Kasumi-1 (cell line): Measurements from ENCODE around the gene GPR146.

ENCODE experiments used
- DNase-seq, 2 experiments: peaks; one replicate each; lab custom pipeline; 2025; lab: John Stamatoyannopoulos, UW

GPR146 gene

DNA sequence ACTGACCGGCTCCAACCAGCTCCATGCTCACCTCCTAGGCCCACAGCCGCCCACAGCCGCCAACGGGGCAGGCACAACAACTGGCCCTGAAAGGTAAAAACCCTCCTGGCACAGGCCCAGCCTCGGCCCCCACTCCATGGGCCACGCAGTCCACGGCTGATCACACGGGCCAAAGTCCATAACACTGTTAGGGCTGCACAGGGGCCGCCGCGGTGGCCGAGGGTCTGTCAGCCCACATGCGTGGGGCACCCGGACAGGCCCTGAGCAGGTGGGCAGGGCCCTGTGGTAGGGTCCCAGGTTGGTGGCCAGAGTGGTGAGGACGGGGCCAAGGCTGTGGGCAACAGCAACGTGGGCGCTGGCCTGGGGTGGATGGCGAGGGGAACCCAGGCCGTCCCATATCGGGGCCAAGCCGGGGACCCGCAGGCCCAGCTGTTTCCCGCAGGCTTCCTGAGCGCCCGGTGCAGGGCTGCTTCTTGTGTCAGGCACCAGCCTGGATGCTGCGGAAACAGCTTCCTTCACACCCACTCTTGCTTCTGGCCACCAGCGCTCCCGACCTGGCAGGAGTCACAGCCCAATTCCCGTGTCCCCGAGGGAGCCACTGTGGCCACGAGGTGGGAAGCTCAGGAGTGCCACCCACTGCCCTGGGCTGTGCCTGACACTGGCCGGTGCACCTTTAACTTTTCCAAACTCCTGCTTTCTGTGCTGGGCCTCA lies 32.2 kb upstream of the GPR146 start:
- DNase-seq, result no peak

DNA sequence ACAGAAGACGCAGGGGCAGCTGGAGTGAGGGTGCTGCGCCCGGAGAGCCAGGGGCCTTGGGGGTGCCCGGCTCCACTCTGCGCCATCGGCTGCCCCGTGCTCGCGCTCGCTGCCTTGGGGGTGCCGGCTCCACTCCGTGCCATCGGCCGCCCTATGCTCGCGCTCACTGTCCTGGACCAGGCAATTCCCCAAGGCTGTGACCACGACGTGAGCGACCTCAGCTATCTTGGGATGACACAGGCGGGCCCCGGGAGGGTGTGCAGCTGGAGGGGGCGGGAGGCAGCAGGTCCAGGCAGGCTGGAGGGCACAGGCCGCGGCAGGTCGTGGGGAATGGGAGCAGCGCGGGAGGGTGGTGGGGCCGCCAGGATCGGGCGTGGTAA lies 31.6 kb upstream of the GPR146 start:
- no peak for DNase-seq

DNA sequence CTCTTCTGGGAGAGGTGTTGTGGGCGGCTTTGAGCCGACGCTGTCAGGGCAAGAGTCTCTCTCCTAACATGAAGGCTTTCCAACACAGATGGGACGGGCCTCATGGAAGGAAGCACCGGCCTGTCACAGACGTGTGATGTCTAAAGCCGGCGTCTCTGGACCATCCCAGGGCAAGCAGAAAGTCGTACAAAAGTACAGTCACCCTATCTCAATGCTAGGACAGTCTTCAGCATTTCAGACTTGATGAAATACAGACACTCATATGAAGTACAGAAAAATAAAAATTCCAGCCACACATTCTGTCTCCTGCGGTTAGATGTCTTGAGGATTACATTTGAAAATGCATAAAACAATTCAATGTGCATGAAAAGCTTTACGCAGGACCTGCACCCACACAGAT lies 30.8 kb upstream of the GPR146 start:
- DNase-seq, result no peak

DNA sequence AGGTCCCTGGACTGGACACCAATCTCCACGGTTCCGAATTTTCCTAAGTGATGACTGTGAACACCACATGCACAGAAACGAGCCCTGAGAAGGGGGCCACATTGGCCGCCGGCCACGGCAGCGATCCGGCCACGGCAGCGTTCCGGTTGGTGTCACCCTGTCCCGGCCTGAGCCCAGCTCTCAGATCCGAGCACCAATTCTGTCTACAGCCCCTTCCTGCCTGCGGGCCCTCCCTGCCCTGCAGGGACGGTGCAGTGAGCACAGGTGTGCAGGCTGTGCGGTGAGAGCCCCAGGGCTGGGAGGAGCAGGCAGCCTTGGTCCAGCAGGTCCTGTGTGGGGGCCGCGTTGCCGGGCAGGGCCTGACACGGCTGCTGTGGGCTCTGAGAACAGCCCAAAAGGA lies 29.7 kb upstream of the GPR146 start:
- no peak for DNase-seq

DNA sequence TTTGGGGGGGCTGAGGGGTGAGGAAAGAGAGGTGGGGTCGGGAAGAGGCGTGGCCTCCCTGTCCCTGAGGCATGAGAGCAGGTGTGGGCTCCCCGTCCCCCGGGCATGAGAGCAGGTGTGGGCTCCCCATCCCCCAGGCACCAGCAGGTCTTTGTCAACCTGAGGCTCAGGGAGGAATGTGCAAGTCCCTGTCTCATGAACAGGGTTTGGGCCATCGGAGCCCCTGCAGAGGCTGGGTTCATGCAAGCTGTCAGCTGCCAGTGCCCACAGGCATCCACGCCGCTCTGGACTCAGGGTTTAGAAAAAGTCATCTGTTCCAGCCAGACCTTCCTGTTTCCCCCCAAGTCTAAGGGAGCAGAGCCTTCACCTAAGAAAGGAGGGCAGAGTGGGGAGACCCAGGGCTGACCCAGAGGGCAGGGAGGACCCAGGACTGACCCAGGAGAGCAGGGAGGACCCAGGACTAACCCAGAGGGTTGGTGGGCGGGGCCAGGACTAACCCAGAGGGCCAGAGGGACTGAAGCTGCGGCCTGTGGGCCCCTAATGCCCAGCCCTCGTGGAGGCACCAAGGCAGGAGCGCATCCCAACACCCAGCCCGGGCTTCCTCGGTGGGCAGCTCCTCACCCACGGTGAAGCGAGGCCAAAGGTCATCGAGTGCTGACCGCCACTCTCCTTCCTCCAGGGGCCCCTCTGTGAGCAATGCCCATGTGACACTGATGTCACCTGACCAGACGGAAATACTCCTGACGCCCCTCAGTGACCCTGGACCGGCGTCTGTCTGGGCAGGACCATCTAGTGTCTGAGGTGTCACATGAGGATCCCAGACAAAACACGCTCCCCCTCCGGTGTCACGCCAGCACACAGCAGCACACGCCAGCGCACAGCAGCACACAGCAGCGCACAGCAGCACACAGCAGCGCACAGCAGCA lies 28.9 kb upstream of the GPR146 start:
- DNase-seq, result no peak

DNA sequence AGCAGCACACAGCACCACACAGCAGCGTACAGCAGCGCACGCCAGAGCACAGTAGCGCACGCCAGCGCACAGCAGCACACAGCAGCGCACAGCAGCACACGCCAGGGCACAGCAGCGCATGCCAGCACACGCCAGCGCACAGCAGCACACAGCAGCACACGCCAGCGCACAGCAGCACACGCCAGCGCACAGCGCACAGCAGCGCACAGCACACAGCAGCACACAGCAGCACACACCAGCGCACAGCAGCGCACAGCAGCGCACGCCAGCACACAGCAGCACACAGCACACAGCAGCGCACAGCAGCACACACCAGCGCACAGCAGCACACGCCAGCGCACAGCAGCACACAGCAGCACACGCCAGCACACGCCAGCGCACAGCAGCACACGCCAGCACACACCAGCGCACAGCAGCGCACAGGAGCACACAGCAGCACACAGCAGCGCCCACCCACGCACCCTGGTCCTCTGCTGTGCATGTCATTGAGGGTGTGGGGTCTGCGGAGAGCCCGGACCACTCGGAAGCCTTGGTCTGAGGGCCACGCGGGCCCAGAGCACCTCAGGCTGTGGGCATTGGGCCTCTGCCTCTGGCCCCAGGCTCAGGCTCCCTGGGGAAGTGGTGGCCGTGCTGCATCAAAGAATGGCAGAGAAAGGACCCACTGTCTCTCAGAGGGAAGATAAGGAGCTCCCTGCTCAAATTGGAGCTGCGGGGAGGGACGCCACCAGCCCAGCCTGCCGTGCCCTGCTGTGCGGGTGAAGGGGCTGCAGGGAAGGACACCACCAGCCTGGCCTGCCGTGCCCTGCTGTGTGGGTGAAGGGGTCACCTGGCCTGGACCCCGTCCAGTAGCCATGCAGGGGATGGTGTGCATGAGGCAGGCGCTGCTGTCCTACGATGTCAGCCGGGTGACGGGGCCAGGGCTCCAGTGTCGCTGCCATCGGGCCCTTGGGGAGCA lies 27.5 kb upstream of the GPR146 start:
- no peak for DNase-seq

DNA sequence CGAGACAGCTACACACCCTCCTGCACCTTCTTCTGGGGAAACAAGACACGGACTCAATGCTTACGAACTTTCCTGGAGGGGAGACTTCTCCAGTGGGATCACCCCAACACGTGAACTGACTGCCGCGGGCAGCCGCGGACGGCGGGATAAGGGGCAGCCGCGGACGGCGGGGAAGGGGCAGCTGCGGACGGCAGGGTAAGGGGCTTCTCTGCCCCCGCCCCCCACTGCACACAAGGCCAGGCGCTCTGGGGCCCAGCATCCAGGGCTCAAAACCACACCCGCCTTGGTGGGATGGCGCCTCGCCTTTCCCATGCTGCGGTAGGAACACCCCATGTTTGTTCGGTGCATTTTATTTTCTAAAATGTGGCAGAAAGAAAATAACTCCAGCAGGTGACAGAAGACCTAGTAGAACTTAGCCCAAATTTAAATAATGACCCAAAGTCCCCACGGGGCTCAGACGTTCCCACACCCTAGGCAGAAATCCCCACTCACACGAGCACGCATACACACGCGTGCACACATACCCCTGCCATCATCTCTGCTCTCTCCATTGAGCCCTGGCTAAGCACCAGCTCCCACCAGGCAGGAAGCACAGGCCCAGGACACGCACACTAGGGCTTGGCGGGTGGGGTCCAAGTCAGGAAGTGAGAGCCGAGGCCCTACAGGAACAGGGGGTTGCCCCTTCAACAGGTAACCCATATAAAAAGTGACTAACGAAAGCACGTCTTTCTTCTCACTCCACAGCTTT lies 26.6 kb upstream of the GPR146 start:
- no peak for DNase-seq

DNA sequence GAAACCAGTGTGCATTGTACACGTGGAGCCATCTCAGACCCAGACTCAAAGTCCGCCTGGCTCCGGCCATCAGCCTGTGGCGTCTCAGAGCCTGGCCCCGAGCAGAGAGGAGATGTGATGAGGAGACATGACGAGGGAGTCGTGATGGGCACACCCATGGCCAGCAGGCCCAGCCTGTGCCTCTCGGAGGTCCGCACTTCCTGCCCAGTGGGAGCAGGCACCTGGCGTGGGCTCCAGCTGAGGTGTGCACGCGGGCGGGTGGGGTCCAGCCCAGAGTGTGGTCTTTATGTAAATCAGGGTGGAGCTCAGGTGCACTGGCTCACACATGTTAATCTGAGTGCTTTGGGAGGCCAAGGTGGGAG lies 26.0 kb upstream of the GPR146 start:
- DNase-seq, result no peak

DNA sequence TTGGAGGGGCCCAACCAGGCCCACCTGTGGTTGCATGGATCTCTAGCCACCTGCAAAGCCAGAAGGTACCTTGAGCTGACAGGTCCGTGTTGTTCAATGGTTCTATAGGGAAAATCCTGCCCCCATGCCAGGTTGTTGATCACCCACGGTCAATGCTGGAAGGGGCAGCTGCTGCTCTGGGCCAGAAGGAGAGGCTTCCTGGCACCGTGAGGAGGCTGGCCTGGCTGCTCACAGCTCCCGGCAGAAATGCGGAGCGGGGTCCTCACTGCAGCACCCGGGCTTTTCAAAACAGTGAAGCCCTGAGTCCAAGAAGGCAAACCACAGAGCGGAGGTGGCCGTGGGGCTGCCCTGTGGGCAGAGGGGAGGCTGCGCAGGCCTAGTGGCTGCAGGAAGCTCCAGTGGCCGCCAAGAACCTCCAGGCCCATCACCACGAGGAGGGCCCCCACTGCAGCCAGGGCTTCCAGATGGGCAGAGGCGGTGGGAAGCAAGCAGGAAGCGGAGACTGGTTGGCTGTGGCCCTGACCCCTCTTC lies 25.0 kb upstream of the GPR146 start:
- DNase-seq, result no peak

DNA sequence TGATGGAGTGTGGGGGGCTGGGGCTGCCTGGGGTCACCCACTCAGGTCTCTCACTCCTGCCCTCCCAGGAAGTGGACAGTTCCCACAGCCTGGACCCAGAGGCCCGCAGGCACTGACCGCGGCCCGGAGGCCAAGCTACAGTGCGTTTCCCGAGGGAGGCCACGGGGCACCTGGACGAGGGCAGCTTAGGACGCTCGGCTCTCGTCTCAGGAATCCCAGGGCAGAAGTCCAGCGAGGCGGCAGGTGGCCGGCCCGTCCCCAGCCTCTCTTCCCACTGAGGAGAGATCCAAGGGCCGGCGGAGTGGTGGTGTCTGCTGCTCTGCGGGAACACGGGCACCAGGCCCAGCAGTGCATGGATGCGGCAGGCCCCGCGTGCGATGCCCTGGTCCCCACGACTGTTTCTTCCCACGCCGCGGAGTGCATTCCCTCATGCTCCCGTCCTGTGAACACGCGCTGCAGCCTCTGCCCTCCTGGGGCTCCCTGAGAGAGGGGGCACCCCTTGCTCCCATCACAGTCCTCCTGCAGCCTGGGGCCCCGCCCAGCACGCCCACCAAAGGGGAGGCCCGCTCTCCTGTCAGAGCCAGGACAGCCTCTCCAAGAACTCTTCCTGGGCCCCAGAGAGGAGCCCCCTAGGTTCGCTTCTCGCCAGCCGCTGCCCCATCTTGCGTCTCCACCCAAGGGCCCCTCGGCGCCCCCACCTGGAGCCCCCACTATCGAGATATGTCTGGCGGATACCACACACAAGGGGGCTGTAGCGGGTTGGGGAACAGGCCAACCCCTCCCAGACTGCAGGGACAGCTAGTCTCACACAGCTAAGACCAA lies 24.3 kb upstream of the GPR146 start:
- DNase-seq, result no peak

DNA sequence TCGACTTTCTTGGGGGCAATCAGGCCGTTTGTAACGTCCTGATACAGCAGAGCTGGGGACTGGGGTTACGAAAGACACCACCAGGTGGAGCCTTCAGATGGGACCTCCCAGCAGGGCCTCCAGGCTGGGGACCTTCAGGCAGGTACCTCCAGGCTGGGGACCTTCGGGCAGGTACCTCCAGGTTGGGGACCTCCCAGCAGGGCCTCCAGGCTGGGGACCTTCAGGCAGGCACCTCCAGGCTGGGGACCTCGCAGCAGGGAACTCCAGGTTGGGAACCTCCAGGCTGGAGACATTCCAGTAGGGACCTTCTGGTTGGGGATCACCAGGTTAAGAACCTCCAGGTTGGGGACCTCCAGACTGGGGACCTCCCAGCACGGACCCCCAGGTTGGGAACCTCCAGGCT lies 23.5 kb upstream of the GPR146 start:
- no peak for DNase-seq

DNA sequence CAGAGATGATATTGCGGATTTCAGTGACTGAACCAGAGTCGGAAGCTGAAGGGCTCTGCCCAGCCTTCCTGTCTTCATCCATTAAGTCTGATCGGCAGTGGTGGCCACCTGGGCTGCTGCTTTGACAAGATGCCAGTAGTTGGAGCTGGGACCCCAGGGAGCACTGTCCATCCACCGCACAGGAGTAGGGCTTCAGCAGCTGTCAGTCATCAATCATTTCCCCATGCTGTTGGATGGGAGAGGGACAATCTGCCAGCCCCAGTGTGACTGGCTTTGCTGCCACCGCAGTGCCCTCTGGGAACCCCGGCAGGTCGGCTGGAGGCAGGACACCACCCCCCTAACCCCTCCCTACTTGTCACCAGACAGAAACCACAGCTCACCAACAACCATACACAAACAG lies 23.0 kb upstream of the GPR146 start:
- no peak for DNase-seq

DNA sequence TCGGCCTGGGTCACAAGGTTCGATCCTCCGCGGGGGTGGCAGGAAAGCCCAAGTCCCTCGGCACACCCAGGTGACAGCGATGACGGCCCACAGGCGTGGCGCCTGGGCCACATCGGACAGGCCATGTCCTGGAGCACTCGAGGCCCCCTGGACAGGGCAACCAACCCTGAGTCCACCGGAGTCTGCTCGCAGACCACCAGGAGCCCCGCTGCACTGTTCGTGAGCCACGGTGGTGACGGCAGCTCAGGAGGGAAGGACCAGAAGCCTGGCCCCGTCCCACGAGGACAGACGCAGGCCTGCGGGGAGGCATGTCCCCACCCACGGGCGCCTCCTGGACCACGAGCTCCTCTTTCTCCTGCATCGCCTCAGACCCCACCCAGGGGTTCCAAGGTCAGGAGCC lies 22.4 kb upstream of the GPR146 start:
- no peak for DNase-seq

DNA sequence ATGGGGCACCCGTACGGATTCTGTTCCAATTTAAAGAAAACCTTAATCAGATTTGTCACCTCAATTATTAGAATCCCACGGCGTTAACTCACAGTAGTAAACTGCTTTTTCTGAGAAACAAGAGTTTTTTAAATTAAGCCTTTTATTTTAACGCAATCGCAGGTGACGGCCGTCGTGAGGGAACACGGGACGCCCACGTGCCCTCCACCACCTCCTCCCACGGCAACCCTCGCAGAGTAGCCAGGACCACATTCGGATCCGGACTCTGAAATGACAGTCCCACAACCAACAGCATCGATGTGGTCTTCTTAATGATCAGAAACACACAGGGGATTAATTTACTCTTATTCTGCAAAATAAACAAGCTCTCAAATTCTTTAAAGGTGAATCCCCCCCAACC lies 22.0 kb upstream of the GPR146 start:
- DNase-seq, result no peak

DNA sequence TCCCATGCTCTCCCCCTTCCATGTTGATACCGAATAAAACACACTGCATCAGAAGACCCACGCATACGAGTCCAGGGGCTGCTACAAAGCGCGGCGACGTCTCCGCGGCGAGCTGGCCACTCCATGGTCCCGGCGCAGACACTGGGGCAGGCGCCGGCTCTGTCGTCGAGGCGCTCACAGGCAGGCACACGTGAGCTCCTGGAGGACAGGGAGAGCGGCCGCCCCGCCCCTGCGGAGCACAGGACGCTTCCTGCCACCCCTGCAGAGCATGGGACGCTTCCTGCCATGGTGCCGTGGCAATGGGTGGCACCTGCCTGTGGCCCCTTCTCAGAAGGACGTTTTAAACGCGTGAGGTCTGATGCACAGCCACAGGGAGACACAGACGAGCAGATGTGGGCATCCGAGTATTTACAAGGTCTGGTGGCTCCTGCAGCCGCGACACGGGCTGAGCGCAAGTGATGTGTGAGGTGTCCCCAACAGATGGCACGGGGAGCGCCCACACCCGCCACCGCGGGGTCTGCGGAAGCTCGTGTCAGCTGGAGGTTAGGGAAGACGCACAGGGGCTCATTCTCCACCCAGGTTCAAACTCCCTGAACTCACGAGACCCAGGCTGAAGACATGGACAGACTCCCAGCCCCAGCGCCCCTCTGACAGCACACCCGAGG lies 21.4 kb upstream of the GPR146 start:
- DNase-seq, result no peak

DNA sequence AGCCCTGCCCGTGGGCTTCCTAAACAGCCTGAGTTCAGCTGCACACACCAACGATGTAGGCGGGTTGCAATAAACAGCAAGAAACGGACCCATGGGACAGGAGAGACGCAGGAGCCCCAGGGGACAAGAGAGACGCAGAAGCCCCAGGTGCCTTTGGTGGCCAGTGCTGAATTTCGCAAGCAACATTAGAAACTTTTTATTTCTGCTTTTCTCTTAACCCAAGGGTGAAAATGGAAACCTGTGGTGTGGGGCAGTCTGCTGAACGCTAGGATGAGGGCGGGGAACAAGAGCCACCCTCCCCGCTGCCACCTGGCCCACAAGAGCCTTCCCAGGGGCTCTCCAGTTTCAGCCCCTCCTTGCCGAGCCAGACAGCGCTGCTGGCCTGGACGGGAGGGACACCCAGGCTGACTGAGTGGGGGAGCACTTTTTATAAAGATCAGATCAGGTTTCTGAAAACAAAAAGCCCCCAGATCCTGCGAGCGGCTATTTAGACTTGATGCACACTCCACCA lies 20.0 kb upstream of the GPR146 start:
- peak; percentile 11 to 14 for DNase-seq

DNA sequence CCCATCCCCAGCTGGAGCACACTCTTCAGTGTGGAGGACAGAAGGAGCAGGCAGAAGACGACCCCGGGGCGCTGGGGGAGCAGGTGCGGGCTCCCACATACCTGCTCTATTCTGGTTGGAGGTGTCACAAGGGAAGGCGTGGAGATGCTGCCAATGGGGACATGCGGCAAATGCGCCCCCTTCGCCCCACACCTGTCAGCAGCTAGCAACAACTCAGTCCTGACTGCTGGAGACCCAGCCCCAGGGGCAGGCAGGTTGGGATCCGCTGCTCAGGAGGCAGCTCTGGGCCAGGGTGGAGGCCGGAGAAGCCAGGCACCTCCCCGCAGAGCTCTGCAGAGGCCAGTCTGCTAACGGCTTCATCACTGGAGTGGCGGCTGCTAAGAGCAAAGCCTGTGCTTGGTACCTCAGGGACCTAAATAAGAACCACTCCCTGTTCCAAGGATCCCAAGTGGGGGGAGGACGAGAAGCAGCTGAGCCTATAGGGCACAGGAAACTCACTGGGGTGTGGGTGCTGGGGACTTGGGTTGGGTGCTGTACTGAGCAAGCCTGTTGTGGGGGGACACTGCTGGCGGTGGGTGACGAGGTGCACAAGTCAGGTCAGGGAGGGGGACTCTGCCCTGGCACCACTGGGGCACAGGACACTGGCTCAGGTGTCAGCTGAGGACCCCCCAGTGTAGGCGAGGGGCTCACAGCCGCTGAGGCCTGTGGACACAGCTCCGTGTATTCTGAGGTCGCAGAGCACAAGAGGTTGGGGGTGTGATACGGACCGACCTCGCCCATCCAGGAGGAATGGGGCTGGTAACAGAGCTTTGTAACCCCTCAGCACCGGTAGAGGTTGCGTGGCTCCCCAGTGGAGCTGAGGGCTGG lies 19.2 kb upstream of the GPR146 start:
- DNase-seq, result no peak

DNA sequence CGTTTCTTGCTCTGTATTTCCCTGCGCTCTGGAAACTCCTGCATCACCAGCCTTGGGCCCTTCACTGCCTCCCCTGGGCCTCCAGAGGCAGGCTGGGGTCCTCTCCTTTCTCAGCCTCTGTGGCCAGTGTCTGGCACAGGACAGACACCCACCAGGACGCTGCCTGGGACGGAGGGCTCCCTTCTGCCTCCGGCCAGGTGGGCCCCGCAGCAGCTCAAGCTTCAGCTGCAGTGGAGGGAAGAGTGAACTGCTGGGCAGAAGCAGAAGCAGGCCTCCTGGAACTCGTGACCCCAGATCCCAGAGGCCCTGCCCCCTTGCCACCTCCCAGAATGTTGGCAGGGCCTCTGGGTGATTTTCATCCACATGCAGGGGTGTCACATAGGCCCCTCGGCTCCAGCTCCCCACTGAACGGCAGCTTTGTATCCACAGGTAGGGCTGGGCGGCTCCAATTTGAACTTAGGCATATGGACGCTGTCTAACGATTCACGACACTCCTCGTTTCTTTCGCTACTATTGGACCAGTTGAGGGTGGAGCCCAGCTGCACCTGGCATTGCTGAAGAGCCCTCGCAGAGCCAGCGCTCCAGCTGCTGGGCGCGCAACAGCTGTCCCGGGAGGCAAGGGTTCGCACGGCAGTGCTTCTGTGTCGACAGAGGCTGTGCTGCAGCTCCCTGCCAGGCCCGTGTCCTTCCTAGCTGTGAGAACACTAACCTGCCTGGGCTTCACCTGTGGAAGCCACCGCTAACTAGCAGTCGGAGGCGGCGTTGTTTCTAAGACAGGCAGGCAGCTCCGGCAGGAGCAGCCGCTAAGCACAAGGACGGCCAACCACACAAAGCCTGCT lies 18.4 kb upstream of the GPR146 start:
- no peak for DNase-seq
